ENCODE data around the gene MKLN1.
"Not testable (repeated sequence)": the region's sequence is repeated elsewhere in the genome, so short reads cannot be mapped to it uniquely, and the experiment has no call there.

The MKLN1 gene

DNA sequence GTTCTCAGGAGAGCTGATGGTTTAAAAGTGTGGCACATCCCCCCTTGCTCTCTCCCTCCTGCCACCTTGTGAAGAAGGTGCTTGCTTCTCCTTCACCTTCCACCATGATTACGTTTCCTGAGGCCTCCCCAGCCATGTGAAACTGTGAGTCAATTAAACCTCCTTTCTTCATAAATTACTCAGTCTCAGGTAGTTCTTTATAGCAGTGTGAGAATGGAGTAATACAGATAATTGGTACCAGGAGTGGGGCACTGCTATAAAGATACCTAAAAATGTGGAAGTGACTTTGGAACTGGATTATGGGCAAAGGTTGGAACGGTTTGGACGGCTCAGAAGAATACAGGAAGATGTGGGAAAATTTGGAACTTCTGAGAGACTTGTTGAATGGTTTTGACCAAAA, 21.6 kb upstream of the MKLN1 start:
- DNase-seq; intact Hi-C loops (cut with DNase I): not testable (repeated sequence)

DNA sequence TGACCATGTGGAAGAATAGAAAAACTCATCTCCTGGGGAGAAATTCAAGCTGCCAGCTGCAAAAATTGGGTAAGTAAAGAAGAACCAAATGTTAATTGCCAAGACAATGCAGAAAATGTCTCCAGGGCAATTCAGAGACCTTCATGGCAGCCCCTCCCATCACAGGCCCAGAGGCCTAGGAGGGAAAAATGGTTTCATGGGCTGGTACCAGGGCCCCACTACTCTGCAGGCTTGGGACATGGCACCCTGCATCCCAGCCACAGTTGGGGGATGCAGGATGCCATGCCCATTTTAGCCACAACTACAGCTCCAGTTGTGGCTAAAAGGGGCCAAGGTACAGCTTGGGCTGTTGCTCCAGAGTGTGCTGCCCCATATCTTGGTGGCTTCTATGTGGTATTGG, 20.9 kb upstream of the MKLN1 start:
- no peak for DNase-seq
- intact Hi-C loops (cut with DNase I), result no loop called here

DNA sequence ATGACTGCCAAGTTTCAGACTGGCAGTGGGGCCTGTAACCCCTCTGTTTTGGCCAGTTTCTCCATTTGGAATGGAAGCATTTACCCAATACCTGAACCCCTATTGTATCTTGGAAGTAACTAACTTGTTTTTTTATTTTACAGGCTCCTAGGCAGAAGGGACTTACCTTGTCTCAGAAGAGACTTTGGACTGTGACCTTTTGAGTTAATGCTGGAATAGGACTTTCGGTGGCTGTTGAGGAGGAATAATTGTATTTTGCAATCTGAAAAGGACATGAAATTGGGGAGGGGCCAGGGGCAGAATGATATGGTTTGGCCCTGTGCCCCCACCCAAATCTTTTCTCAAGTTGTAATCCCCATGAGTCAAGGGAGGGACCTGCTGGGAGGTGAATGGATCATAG, 20.0 kb upstream of the MKLN1 start:
- DNase-seq, result no peak
- intact Hi-C loops (cut with DNase I), result no loop called here

DNA sequence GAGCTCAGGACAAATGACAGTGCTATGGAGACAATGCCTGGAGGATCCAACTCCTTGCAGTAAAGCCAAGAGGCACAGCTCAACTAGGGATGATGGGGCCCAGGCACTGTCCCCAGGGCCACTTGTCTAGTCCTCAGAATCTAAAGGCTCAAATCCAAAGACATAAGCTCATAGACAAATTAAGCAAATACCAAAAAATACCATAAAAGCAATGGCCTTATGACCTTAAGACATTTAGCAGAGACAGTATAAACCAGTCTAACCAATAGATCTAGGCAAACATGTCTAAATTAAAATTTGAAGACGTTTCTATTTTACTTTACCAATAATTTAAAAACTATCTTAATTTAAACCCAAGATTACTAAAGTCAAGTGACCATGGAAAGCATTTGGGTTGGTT, 14.8 kb upstream of the MKLN1 start:
- intact Hi-C loops (cut with DNase I), result no loop called here
- DNase-seq, result no peak

DNA sequence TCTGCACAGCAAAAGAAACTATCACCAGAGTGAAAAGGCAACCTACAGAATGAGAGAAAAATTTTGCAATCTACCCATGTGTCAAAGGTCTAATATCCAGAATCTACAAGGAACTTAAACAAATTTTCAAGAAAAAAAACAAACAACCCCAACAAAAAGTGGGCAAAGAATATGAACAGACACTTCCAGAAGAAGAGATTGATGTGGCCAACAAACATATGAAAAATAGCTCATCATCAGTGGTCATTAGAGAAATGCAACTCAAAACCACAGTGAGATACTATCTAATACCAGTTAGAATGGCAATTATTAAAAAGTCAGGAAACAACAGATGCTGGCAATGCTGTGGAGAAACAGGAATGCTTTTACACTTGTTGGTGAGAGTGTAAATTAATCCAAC, 7.1 kb upstream of the MKLN1 start:
- DNase-seq, result no peak
- intact Hi-C loops (cut with DNase I), result loop anchor here (10.0 kb wide), 1 partner anchor 104 kb away; no protein-coding TSS in a partner anchor

DNA sequence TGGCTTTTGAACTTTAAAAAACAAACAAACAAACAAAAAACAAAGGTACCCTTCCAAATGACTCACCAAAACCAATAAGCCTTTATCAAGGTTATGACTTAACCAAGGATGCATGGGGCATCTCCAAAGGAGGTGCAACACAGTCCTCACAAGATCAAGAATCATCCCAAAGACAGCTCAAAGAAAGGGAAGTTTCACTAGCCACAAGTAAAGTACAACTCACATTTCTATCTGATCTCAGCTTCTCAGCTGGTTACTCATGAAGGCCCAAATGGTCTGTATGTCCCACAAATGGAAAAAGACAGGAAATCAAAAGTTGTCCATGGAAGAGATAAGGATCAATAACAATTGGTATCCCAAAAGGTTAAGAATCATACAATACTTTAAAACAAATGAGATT, 6.0 kb upstream of the MKLN1 start:
- DNase-seq, result no peak
- intact Hi-C loops (cut with DNase I), result loop anchor here (10.0 kb wide), 1 partner anchor 103 kb away; no protein-coding TSS in a partner anchor

DNA sequence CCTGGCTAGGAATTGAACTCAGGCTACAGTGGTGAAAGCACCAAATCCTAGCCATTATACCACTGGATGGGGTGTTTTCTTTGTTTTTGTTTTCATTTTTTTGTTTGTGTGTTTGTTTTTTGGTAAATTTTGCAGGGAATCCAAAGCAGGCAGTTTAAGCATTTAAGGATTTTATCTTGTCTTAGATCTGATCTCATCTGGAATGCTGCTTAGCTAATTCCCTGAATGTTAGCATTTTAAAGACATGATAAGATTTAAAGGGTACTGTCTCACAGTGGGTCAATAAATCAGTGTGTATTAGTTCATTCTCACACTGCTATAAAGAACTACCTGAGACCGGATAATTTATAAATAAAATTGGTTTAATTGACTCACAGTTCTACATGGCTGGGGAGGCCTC, 5.6 kb upstream of the MKLN1 start:
- DNase-seq, result no peak
- intact Hi-C loops (cut with DNase I), result loop anchor here (10.0 kb wide), 1 partner anchor 103 kb away; no protein-coding TSS in a partner anchor

DNA sequence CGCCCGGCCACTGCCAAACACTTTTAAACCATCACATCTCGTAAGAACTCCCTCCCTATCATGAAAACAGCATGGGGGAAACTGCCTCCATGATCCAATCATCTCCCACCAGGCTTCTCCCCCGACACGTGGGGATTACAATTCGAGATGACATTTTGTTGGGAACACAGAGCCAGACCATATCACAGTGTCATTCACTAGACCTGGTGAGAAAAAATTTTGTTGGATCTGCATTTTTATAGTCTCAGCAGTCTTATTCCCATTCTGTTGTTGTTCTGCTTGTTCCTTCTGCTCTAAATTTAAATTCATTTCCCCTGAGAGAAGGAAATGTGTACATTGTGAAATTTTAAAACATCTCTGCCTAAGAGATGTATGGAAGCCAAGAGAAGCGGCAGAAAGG, 4.8 kb upstream of the MKLN1 start:
- intact Hi-C loops (cut with DNase I), result loop anchor here (10.0 kb wide), 1 partner anchor 102 kb away; no protein-coding TSS in a partner anchor
- DNase-seq, result no peak

DNA sequence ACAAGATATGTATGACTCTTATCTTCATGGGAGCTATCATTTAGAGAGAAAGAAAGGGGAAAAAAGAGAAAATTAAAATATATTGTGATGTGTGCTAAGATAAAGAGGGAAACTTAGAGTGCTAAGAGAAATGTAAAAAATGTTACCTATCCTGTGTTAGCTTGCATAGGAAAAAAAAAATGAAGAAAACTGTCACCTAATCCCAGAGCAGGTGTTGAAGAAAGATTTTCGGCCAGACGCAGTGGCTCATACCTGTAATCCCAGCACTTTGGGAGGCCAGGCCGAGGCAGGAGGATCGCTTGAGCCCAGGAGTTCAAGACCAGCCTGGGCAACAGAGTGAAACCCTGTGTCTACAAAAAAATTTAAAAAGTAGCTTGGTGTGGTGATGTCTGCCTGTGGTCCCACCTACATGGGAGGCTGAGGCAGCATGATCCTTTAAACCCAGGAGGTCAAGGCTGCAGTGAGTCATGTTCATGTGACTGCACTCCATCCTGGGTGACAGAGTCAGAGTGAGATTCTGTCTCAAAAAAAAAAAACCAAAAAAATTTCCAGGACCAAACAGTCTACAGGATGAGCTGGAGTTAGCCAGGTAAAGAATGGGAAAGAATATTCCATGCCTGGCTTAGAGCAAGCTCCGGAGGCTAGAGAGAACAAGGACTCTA, 2.4 kb upstream of the MKLN1 start:
- intact Hi-C loops (cut with DNase I), result loop anchor here (5.0 to 10.0 kb wide), 2 partner anchors 99 to 218 kb away; no protein-coding TSS in a partner anchor
- DNase-seq, result no peak

DNA sequence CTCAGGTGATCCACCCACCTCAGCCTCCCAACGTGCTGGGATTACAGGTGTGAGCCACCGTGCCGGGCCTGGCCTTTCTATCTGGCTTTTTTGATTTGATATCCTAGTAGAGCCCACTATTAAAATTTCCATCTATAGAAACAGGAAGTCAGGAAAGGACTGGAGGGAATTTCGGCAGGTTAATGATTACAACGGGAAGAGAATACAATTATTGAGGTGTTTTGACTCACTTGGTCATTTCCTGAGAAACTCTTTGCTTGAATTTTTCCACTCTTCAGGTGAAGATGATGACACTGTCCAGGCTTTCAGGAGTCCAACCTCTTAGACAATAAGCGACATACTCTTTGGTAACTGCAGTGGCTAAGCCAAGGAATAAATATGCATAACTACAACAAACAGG, 1.1 kb upstream of the MKLN1 start:
- intact Hi-C loops (cut with DNase I), result loop anchor here (5.0 to 10.0 kb wide), 2 partner anchors 98 to 219 kb away; no protein-coding TSS in a partner anchor
- DNase-seq, result no peak

DNA sequence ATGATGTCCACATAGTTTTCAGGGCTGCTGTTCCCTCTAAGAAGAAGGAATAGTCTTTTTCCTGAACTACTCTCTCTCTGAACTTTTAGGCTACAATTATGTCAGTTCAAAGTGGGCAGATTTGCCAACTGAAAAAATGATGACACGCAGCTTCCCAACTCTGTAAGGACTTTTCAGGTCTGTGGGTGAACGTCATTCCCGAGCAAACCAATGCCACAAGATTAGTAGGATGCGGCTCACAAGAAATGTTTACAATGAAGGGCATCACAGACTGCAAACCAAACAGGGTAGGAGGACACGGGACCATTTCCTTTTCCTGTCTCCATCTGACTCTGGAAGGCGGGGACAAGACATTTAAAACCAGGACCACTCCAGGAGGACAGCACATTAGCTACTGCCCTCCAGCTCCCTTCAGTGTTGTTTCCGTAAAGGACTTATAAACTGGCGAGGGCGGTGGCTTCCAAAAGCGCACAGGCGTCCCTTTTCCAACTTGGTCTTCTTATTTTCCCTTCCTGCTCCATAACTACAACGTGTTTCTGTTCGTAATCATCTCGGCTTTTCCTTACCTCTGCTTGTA, 539 bp upstream of the MKLN1 start:
- DNase-seq, result peak in 35 of 42 donors; percentile 4 to 64 (median 34)
- intact Hi-C loops (cut with DNase I), result loop anchor here (5.0 to 10.0 kb wide), 2 partner anchors 98 to 220 kb away; no protein-coding TSS in a partner anchor

DNA sequence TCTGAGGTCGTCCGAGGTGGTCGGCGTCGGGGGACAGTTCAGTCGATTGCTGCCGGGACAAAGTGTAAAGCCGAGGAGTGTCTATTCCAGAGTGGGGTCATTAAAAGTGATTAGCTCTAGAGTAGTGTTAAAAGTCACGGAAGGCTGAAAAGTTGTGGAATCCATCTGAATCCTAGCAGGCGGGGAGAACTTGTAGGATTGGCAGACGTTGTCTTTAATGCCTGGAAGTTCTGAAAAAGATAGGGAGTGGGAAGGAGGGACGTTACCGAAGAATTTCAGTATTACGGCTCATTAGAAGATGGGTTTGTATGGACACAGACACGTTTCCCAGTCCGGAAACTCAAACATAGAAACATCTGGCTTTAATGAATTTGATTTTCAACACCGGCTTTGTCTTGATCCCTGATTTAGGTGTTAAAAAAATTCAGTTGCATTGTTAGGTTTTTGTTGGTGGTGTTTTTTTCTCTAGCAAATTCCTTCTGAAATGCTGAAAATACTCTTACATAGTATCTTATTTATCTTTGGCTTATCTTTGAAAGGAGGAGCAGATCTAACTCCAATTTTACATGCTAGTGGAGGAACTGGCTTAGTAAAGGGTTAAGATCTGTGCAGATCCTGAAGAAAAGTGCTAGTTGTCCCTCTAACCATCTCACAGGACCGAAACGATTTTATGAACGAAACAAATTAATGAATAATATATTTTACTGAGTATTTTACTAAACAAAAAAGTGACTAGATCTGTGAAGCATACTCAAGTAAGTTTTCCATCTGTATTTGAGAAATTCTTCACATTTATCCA, 900 bp downstream of the MKLN1 start:
- intact Hi-C loops (cut with DNase I), result loop anchor here (5.0 to 10.0 kb wide), 2 partner anchors 96 to 221 kb away; no protein-coding TSS in a partner anchor
- peak in 1 of 42 donors; percentile 7 for DNase-seq

DNA sequence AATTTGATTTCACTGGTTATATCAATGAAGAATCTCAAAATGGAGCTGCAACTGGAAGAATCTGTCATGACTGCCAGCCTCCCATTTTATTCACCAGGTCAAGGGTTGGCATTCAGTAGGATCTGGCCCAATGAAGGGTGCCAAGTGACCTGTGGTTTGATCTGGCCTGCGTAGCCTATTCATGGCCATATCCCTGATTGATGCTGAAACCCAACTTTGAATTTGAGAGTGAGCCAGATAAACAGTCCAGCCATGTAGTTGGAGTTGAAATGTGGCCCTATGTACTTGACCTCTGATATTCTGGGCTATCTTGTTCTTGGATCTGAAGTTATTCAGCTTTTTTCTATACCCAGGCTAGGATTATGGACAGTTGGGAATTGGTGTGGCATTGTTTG, 1.5 kb downstream of the MKLN1 start:
- DNase-seq, result peak in 3 of 42 donors; percentile 4 to 17 (median 12)
- intact Hi-C loops (cut with DNase I), result loop anchor here (5.0 to 10.0 kb wide), 2 partner anchors 96 to 222 kb away; no protein-coding TSS in a partner anchor

DNA sequence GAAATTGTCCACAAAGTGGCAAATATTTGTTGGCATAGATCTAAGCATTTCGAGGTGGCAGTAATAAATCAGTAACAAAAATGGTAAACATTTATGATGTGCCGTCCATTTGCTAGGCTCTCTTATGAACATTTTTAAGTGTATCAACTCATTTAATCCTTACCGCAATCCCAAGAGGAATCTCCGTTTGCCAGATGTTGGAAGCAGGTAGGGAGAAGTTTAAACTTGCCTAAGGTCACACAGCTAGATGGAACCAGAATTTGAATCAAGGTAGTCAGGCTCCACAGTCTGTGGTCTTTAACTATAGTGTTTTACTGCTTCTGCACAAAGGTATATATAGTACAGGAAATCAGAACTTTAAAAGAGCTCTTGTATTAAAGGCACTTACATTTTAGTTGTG, 2.6 kb downstream of the MKLN1 start:
- intact Hi-C loops (cut with DNase I), result no loop called here
- no peak for DNase-seq

DNA sequence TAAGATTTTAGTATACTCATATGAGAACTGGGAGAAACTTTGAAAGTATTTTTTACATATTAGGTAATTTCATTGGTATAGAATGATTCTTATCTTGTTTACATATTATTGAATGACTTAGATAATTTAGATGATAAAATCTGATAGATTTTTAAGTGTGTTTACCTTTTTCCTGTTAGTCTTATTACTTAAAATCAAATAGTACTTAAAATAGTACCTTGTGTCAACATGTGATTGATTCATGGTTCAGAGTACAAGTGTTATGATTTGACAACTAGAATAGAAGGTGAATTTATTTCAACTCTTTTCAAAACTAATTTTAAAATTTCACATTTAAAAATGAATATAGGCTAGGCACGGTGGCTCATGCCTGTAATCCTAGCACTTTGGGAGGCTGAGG, 4.1 kb downstream of the MKLN1 start:
- no peak for DNase-seq
- intact Hi-C loops (cut with DNase I), result no loop called here

DNA sequence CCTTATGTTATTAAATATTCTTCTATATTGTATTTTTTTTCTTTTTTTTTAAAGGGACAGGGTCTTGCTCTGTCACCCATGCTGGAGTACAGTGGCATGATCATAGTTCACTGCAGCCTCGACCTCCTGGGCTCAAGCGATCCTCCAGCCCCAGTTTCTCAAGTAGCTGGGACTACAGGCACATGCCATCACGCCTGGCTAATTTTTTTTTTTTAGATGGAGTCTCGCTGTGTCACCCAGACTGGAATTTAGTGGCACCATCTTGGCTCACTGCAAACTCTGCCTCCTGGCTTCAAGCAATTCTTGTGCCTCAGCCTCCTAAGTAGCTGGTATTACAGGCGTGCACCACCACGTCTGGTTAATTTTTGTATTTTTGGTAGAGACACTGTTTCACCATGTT, 5.1 kb downstream of the MKLN1 start:
- DNase-seq; intact Hi-C loops (cut with DNase I): not testable (repeated sequence)

DNA sequence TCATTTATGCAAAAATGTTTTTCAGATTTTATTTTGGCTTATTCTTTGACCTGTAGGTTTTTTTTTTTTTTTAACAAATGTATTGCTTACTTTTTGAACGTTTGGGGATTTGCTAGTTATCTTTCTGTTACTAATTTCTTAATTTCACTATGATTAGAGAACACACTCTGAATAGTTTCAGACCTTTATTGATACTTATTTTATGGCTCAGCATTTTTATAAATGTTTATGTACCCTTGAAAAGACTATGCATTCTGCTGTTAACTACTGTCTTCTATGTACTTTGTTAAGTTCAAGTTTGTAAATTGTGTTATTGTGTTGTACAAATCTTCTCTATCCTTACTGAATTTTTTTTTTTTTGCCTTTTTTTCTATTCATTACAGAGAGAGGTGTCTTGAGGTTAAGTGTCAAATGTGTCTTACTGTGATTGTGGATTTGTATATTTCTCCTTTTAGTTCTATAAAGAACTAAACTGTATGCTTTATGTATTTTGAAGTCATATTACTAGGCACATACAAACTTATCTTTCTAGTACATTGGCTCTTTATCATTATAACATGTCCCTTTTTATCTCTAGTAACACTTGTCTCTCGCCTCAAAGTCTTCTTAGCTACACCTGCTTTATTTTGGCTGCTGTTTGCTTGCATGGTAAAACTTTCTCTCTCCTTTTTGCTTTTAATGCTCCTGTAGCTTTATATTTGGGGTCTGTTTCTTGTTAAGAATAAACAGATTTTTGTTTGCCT, 8.1 kb downstream of the MKLN1 start:
- no peak for DNase-seq
- intact Hi-C loops (cut with DNase I), result no loop called here

DNA sequence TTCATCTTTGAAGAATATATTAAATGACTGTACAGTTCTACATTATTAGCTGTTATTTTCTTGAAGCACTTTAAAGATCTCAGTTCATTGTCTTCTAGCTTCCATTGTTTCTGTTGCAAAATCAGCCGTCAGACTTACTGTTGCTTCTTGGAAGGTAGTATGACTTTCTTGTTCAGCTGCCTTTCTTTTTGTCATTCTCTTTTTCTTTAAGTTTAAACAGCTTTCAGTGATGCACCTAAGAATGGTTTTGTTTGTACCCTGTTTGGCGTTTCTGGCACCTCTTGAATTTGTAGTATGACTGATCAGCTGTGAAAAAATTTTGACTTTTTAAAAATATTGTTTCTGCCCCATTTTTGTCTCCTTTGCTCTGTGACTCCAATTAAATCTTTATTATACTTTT, 9.3 kb downstream of the MKLN1 start:
- intact Hi-C loops (cut with DNase I), result no loop called here
- DNase-seq, result no peak

DNA sequence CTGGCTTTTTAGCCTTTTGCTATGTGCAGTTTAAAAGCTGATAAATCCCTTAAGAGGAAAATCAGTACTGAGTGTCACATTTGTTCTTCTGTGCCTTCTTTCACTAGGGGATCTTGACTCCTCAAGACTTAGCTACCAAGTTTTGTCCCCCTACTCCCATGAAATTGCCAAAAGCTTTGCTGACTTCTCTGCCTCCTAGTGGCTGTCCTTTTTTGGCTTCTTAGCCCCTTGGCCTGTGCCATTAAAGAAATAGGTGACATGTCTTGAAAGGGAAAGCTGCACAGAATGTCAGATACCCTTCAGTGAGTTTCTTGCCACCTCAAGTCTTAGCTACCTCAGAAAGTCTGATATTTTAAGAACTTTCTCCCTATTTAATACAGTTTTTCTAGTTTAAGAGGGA, 10.5 kb downstream of the MKLN1 start:
- DNase-seq, result no peak
- intact Hi-C loops (cut with DNase I), result no loop called here

Measured in head of caudate nucleus (tissue), 42 donors.